SK-MEL-5 (cell line): ENCODE data around the gene MPRIP. TPM values are rescaled to one million over a fixed set of nuclear protein-coding genes. Genes with fewer than 3 reads are reported as not detected.

Source experiments
- DNase-seq: peaks from one replicate; pipeline ENCODE4 v3.0.0-alpha.2; 2016; ENCODE audit warnings: low read depth, low spot score
- in situ Hi-C: cut with HindIII; loops from 2 replicates; pipeline ENCODE4 v1.10.0; 2016; ENCODE audit warnings: low sequenced_read_pairs, high pct_unique_total_duplicates, low pct_unique_long_range_greater_than_20kb
- total RNA-seq: library from RNA; depleted of rRNA; stranded (reverse); fragments of >200 nt; shearing (Covaris generic); gene quantifications from 2 replicates; pipeline ENCODE4 v1.2.3, GENCODE V29; 2014

Gene MPRIP
- total RNA-seq, 1 experiment from 2014 or later: 85.5 TPM

DNA sequence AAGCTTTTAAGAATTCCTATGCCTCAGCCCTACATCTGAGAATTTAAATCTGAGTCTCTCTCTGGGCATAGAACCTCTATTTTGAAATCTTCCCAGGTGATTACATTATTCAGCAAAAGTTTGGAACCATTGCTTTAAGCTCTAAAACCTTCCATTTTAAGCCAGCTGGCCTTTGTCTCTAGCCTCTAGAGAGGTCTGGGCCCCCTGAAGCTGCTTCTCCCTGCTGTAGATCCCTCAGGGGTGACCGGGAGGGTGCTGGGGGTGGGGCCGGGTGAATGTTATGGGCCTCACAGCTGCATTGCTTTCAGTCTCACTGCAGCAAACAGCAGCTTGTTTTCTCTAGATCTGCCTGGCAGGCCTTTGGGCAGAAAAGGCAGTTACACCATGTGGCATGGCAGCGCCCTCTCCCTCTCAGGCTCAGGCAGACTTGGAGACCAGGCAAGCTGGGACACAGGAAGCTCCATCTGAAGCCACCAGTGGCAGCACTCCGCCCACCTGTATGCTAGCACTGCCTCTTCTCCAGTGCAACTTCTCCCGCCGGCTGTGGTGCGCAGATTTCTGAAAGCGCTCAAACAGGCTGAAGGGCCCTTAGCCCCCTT lies 66.3 kb downstream of the MPRIP start:
- DNase-seq: peak; percentile 22
- in situ Hi-C loops: no loop called here

DNA sequence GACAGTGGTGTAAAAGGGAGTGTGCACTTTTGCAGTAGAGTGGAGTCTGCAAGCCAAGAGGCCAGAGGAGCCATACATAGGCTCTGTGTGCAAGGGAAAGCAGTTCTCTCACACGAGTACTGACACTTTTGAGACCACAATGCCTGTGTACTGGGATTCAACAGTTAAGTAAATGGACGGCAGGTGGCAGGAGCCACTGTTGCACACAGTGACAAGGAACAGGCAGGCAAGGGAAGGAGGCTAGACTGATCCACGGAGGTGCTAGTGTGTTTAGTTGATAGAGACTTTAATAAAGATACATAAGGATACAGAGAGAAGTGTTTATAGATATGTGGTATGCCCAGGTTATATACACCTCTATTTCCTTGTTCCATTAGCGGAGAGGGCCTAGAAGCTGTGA lies 67.0 kb downstream of the MPRIP start:
- DNase-seq: no peak

DNA sequence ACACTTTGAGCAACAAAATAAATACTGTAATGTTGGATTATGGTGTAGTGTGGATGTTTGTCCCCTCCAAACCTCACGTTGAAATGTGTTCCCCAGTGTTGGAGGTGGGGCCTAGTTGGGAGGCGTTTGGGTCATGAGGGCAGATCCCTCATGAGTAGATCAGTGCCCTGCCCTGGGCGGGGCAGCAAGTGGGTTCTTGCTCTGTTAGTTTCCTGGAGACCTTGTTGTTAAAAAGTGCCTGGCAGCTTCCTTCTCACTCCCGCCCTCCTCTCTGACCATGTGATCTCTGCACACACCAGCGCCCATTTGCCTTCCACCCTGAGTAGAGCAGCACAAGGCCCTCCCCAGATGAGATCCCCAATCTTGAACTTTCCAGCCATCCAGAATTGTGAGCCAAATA lies 67.7 kb downstream of the MPRIP start:
- no peak for DNase-seq
- in situ Hi-C loops: no loop called here

More for the DNA sequence above, 67.0 kb downstream of the MPRIP start:
- in situ Hi-C loops: no loop called here

DNA sequence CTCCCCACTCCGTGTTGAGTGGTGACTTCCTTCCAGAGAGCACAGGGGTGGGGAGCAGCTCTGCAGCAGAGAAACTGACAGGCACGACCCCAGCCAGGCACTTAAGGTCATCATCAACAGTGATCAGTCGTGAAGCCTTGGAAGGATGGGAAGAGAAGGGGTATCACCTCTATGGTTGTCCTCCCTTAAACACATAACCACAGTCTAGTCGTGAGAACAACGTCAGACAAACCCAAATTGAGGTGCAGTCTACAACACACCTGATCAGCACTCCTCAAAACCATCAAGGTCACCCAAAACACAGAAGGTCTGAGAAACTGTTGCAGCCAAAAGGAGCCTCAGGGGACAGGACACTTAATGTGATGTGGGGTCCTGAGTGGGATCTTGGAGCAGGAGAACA lies 68.3 kb downstream of the MPRIP start:
- in situ Hi-C loops: no loop called here
- DNase-seq: no peak

DNA sequence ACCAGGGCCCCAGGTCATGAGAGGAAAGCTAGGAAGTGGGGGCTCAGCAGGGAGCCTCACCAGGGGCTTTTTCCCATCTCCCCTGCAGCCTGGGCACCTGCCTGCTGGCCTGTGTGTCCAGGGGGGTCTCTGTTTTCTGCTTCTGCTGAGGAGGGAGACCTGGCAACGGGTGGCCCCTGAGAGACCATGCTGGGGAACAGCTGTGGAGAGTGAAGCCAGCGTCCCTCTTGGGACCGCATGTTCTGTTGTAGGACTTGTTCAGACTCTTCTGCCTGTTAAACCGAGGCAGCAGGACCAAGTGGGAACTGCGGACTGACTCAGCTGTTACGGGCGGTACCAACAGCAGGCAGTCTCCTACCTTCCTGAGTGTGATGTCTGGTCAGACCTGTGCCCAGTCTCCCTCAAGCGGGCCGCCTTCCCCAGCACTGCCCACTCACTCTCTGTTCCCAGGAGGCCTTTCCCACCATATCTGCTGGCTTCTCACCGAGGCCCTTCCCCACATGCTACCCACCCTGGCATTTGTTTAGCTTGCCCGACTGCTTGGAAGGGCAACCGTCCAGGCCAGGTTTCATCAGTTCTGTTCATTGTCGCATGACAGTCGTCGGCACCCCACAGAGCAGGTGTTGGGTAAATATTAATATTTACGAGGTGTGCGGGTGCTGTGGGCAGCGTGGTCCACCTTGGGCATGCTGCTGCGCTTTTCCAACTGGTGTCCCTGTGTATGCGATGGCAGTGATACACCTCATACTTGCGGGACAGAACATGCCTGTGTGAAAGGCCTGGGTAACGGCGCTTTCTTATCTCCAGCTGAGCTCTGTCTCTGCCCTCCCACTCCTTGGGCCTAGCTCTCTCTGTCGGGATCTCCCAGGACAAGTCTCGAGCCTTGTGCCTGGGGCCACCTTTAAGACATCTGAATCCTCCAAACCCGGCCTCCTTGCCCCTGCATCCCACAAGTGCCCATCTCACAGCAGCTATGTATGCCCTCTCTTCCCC lies 69.4 kb downstream of the MPRIP start:
- in situ Hi-C loops: no loop called here

DNA sequence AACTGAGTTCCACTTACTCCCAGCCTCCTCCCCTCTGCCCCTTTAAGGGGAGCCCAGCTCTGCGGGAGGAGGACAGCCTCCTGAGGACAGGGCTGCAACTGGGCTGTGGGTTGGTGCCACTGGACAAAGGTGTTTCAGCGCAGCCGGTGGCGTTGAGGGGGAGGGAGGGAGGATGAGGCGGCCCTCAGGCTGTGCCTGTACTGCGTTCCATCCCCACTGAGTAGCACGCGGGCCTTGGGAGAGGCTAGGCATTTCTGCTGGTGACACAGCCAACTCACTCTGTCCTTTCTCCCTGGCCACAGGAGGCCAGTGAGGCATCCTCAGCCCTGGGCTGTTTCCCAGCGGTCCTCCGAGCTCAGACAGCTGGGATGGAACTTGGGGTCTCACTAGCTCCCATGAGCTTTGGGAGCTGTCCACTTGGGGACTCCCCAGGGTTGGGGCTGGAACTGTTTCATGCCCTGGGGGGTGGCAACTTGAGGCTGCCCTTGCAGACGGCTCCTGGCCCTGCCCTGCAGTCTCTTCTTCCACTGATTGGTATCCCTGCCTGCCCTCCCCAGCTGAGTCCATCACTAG lies 70.5 kb downstream of the MPRIP start:
- DNase-seq: no peak
- in situ Hi-C loops: no loop called here

More for the DNA sequence above, 69.4 kb downstream of the MPRIP start:
- DNase-seq: no peak

DNA sequence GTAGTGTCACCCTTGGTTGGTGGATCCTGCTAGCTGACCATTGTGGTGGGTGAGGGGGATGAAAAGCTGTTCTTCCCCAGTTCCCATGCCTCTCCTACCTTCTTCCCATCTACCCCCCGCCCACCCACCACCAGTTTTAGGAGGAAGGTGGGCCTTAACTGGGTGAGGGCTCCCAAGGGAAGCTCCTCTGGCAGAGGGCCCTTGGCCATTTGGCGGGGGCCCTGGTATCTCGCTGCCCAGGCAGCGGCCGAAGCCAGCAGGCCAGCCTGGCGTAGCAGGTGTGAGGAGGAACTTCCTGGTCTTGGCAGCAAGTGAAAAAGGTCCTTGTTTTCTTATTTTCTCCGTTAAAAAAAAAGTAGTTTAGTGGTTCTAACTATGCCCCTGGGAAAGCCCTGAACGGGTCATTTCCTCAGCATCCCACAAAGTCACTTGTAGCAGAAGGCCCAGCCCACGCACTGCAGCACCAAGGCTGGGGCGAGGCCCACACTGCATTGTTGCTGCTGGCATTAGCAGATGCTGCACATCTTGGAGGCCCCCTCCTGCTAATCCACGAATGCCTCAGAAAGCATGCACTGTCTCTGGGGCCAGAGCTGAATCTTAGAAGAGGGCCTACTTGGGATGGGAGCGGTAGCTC lies 72.5 kb downstream of the MPRIP start:
- in situ Hi-C loops: no loop called here
- no peak for DNase-seq

DNA sequence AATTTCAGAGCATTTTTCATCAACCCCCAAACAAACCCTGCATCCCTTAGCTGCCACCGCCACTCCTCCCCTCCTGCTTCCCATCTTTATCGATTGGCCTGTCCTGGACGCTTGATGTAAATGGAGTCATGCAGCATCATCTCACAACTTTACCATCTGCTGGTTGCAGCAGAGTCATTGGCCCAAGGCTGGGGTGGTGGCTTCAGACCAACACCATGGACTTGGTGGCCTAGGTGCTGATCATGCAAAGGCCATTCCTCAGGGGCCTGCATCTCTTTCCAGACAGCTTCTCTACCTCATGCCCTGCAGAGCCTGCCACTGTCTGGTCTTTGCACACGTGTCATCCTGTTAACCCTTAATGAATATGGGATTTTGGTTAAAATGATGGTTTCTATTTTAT lies 73.4 kb downstream of the MPRIP start:
- no peak for DNase-seq
- in situ Hi-C loops: no loop called here

DNA sequence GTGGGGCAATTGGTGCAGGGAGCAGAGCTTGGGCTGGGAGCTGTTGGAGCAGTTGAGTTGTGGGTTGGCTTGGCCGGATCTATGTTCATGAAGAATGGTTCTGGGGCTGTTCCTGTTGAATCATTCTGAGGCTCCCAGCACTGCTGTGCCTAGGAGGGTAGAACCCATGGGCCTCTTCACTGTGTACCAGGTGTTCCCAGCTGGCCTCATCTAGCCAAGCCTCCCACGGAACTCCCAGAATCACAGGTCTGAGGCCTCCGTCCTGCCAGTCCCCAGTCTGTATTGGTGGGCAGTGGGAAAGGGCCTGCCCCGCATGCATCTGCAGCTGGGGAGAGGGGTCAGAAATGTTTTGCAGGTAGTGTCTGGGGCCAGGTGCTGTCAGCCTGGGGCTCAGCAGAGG lies 74.1 kb downstream of the MPRIP start:
- in situ Hi-C loops: no loop called here
- DNase-seq: no peak

DNA sequence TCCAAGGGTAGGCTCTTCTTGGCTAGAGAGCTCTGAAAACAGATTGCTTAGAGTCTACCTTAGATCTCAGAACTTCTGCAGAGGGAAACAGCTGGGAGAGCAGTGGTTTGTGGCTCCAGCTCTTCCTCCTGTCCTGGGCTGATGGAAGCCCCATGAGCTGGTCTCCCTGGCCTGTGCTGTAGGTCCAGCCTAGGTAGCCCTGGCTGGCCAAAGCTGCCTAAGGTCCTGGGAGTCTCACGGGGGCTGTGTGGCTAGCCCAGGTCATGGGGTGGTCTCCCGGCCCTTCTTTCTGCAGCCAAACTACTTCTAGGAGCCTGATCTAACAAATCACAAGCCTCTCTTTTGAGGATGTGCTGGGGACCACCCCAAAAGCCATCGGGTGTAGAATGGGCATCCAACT lies 75.7 kb downstream of the MPRIP start:
- no peak for DNase-seq
- in situ Hi-C loops: no loop called here

DNA sequence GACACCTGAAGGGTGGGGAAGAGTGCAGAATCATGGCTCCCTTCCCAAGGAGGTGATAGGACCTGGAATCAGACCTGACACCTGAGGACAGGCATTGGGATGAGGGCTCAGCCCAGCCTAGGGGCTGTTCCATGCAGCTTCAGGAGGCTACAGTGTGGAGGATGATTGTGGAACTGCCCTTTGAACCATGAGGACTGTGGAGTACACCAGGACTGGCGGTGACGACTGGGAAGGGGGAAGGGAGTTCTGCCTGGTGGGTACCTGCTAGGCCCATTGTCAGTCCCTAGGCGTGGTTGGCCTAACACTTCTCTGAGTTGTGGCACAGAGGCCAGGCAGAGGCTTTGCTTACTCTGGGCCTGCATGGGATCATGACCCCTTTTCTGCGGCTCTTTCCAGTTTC lies 76.1 kb downstream of the MPRIP start:
- in situ Hi-C loops: no loop called here
- DNase-seq: no peak

DNA sequence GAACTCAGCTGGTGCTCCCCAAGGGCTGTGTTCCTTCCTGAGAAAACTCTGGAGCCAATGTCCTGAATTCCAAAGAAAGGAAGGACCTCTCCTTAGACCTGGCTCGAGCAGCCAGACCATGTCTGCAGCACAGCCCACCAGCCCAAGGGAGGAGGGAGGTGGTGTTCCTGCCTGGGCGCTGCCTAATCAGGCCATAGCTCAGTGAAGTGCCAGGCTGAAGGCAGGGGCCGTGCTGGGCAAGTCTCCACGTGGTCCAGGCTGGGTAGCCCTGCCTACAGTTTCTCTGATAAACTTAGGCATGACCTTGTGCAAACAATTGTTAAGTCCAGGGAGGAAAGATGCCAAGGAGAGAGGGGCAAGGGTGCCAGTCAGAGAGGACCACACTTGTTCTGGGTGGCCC lies 76.8 kb downstream of the MPRIP start:
- DNase-seq: no peak
- in situ Hi-C loops: no loop called here

DNA sequence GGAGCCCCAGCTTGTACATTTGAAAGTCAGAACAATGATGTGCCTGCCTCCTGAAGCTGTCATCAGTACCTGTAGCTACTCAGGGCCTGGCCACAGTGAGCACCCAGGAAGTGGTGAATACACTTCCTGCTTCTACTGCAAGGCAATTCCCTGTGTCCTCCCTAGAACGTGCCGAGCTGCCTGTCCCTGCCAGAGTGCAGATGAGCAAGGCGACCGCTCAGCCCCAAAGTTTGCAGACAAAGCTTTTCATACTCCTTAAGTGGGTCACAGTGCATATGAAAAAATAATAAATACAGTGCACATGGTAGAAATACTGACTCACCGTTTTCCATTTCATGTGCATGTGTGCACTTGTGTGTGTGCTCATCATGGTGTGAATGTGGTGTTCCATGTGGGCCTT lies 77.3 kb downstream of the MPRIP start:
- no peak for DNase-seq
- in situ Hi-C loops: no loop called here

DNA sequence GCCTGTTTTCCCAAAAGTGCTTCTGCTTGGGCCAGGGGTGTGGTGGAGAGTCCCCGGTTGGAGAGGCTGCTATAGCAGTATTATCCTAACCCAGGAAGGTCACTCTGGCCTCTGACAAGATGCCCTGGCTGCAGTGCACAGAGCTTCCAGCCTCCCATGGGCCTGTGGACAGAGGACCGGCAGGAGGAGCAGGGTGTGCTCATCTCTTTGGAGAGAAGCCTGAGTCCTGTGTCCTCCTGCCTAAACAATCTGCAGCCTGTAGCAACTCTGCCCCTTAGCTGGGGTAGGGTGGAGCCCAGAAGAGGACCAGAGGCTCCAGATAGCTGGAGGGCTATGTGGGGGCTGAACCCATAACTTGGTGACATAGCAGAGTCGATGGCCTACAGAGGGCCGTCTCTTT lies 78.0 kb downstream of the MPRIP start:
- in situ Hi-C loops: no loop called here
- no peak for DNase-seq

DNA sequence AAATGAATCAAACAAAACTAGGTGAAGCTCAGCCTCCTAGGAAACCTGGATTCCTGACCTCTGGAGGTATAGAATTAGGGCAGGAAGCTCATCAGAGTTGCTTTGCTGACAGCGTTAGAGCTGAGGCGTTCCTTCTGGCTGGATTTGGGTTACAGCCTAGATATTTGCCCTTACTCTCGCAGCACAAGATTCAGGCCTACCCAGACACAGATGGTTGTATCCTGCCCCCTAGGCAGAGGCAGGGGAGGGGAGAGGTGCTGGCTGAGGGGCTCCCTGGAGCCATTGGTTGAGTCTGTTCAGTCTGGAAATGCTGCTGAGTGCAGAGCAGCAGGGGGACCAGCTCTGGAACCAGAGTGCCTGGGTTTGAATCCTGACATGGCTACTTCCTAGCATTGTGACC lies 78.4 kb downstream of the MPRIP start:
- in situ Hi-C loops: no loop called here
- no peak for DNase-seq

DNA sequence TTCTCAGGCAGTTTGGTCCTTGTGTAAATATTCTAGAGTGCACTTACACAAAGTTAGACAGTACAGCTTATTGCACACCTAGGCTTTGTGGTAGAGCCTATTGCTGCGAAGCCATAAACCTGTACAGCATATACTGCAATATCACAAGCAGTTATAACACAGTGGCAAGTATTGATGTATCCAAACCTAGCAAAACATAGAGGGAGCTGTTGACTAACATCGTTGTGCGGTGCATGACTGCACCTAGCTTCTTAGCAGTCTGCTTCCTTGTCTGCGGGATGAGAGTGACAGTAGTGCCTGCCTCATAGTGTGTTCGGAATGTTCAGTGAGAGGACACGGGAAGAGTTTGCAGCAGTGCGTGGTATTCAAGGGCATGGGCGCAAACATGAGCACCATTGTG lies 78.9 kb downstream of the MPRIP start:
- in situ Hi-C loops: no loop called here
- no peak for DNase-seq

DNA sequence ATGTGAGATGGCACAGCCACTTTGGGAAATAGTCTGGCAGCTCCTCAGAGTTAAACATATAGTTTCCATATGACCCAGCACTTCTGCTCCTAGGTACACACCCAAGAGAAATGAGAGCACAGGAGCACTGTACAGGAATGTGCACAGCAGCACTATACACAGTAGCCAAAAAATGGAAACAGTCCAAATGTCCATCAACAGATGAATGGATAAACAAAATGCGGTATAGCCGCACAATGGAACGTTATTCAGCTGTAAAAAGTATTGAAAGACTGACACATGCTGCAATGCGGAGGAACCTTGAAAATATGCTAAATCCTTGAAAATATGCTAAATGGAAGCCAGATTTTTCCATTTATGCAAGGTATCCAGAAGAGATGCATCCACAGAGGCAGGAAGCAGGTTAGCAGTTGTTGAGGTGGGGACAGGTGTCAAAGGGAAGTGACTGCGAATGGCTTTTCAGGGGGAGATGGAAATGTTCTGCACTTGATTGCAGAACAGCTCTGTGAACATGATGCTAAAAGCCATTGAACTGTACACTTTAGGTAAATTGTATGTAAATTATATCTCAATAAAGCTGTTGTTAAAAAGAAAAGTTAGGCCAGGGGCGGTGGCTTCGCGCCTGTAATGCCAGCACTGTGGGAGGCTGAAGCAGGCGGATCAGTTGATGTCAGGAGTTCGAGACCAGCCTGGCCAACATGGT lies 80.7 kb downstream of the MPRIP start:
- in situ Hi-C loops: no loop called here
- DNase-seq: no peak

DNA sequence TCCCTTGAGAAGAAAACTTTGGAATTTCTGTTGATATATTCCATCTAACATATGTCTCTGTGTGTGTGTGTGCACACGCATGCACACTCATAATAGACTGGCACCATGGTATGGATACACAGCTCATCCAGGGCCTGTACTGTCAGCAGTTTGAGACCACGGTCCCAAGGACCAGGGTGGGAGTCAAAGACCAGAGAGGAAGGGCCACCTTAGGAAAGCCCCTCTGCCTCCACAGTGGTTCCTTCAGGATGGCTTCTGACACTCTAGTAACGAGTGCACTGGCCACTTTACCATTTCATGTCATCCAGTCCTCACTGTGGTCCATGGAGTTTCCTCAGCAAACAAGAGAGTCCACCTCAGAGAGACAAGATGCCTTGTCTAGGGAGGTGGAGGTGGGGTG lies 82.1 kb downstream of the MPRIP start:
- in situ Hi-C loops: no loop called here
- DNase-seq: no peak
